ENCODE data around the gene MBD2. TPM values are rescaled to one million over a fixed set of nuclear protein-coding genes. Genes with fewer than 3 reads are reported as not detected.
A peak's percentile ranks its signal among the peaks of the same experiment; 100 is the strongest.
"Not testable (repeated sequence)": the region's sequence is repeated elsewhere in the genome, so short reads cannot be mapped to it uniquely, and the experiment has no call there.

Gene MBD2
- total and polyA plus RNA-seq, 5 donors from 2014 or later = 8.4 to 132 (median 25.2) TPM

DNA sequence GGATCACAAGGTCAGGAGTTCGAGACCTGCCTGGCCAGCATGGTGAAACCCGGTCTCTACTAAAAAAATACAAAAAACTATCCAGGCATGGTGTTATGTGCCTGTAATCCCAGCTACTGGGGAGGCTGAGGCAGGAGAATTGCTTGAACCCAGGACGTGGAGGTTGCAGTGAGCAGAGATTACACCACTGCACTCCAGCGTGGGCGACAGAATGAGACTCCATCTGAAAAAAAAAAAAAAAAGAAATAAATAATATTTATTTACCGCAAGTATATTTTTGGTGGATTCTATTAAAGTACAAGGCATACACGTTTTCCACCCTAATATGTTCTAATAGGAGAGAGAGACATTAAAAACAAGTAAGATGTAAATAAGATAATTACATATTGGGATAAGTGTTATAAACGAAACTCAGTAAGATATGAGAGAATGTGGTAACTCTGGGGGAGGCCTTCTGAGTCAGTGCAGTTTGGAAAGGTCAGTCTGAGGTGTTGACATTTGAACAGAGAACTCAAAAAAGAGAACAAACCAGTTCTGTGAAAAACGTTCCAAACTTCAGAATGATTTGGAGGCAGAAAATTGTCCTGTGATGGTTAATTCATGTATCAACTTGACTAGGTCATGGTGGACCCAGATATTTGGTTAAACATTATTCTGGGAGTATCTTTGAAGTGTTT, 36.1 kb upstream of the MBD2 start:
- Histone ChIP-seq H3K4me3 (ENCODE audit: low read depth, low read length) (no peak overlapping the region), H3K36me3 (ENCODE audit: control insufficient read depth, insufficient read depth, low read length) (no peaks in the 10 kb centered on the region), H3K9me3 (ENCODE audit: control insufficient read depth in 2 of 2, low read length in 2 of 2) (no peaks in the 10 kb centered on the region), H3K4me1 (ENCODE audit: control insufficient read depth, insufficient read depth, low read length, poor library complexity, severe bottlenecking) (peaks cover 26% of the 10 kb centered on the region), H3K27me3 (ENCODE audit: control insufficient read depth, insufficient read depth, low read length) (no peaks in the 10 kb centered on the region), H3K27ac (ENCODE audit: insufficient read depth, low read length, poor library complexity, severe bottlenecking) (no peak overlapping the region)
- H3K9me3 Mint-ChIP-seq = no peaks in the 10 kb centered on the region
- no peaks in the 10 kb centered on the region for H3K27me3 Mint-ChIP-seq
- no peak overlapping the region for H3K4me3 Mint-ChIP-seq
- ATAC-seq (ENCODE audit: low read depth in 2 of 2) = no peak
- DNase-seq = peak in 1 of 3 donors; percentile 38
- H3K4me1 Mint-ChIP-seq = peaks cover 11 to 41% (median 28%) of the 10 kb centered on the region in 4 donors
- H3K27ac Mint-ChIP-seq = peak overlapping the region; percentile 4 to 44 (median 15)
- H3K36me3 Mint-ChIP-seq = no peaks in the 10 kb centered on the region

DNA sequence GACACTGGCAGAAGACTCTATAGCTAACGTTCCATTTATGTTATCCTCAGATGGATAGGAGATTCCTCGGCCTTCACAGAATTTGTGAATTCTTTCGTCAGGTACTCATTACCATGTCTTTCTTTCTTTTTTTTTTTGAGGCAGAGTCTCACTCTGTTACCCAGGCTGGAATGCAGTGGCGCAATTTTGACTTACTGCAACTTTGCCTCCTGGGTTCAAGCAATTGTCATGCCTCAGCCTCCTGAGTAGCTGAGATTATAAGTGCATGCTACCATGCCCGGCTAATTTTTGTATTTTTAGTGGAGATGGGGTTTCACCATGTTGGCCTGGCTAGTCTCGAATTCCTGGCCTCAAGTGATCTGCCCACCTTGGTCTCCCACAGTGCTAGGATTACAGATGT, 33.3 kb upstream of the MBD2 start:
- peaks cover 4 to 17% (median 12%) of the 10 kb centered on the region in 4 donors for H3K4me1 Mint-ChIP-seq
- not testable (repeated sequence) for DNase-seq; H3K27me3 ChIP-seq (ENCODE audit: control insufficient read depth, insufficient read depth, low read length); H3K9me3 Mint-ChIP-seq; H3K4me3 ChIP-seq (ENCODE audit: low read depth, low read length); H3K9me3 ChIP-seq (ENCODE audit: control insufficient read depth in 2 of 2, low read length in 2 of 2); H3K27me3 Mint-ChIP-seq; H3K36me3 Mint-ChIP-seq; H3K4me3 Mint-ChIP-seq; H3K27ac ChIP-seq (ENCODE audit: insufficient read depth, low read length, poor library complexity, severe bottlenecking); H3K36me3 ChIP-seq (ENCODE audit: control insufficient read depth, insufficient read depth, low read length); H3K27ac Mint-ChIP-seq; ATAC-seq (ENCODE audit: low read depth in 2 of 2)
- peaks cover 14% of the 10 kb centered on the region for H3K4me1 ChIP-seq (ENCODE audit: control insufficient read depth, insufficient read depth, low read length, poor library complexity, severe bottlenecking)

DNA sequence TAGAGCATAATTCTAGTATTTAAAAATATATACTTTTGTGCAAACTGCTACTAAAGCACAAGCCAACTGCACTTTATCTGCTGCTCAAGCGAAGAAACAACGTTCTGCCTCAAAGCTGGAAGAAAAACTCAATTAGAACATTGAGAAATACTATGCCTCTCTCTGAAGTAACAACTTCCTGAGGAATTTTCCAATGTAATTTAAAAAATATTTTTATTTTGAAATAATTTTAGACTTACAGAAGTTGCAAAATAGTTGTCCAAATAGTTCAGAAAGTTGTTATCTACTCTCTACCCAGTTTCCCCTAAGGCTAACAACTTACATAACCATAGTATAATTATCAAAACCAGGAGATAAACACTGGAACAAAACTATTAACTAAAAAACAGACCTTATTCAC, 32.5 kb upstream of the MBD2 start:
- H3K4me3 Mint-ChIP-seq = no peak overlapping the region
- H3K27ac ChIP-seq (ENCODE audit: insufficient read depth, low read length, poor library complexity, severe bottlenecking) = no peak overlapping the region
- H3K36me3 Mint-ChIP-seq = no peaks in the 10 kb centered on the region
- H3K9me3 Mint-ChIP-seq = no peaks in the 10 kb centered on the region
- H3K4me3 ChIP-seq (ENCODE audit: low read depth, low read length) = no peak overlapping the region
- H3K27me3 Mint-ChIP-seq = no peaks in the 10 kb centered on the region
- H3K27ac Mint-ChIP-seq = no peak overlapping the region
- H3K4me1 ChIP-seq (ENCODE audit: control insufficient read depth, insufficient read depth, low read length, poor library complexity, severe bottlenecking) = peaks cover 11% of the 10 kb centered on the region
- no peaks in the 10 kb centered on the region for H3K9me3 ChIP-seq (ENCODE audit: control insufficient read depth in 2 of 2, low read length in 2 of 2)
- ATAC-seq (ENCODE audit: low read depth in 2 of 2) (no peak), DNase-seq (no peak)
- H3K27me3 ChIP-seq (ENCODE audit: control insufficient read depth, insufficient read depth, low read length) = no peaks in the 10 kb centered on the region
- peaks cover 4 to 14% (median 8%) of the 10 kb centered on the region in 4 donors for H3K4me1 Mint-ChIP-seq
- H3K36me3 ChIP-seq (ENCODE audit: control insufficient read depth, insufficient read depth, low read length) = no peaks in the 10 kb centered on the region

DNA sequence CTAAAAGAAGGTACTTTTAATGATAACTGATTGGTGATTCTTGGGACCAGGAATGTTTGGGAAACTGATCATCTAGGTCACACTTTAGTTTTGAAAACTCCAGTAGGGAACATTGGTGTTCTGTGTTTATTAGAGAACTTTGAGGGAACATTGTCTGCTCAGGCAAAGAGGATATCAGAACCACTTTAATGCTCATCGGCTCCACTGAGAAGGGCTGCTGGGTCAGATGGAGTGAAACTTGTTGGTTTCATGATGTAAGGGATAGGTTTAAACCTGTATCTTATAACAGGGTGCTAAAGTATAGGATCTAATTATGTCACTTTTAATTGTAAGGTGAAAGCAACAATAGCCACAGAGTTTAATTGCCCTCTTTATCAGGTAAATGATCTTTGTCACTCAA, 30.7 kb upstream of the MBD2 start:
- H3K27me3 Mint-ChIP-seq = no peaks in the 10 kb centered on the region
- no peak overlapping the region for H3K27ac Mint-ChIP-seq
- ATAC-seq (ENCODE audit: low read depth in 2 of 2) (no peak), DNase-seq (no peak)
- Histone ChIP-seq H3K27me3 (ENCODE audit: control insufficient read depth, insufficient read depth, low read length) (no peaks in the 10 kb centered on the region), H3K27ac (ENCODE audit: insufficient read depth, low read length, poor library complexity, severe bottlenecking) (no peak overlapping the region), H3K9me3 (ENCODE audit: control insufficient read depth in 2 of 2, low read length in 2 of 2) (no peaks in the 10 kb centered on the region), H3K4me3 (ENCODE audit: low read depth, low read length) (no peak overlapping the region), H3K4me1 (ENCODE audit: control insufficient read depth, insufficient read depth, low read length, poor library complexity, severe bottlenecking) (peaks cover 14% of the 10 kb centered on the region), H3K36me3 (ENCODE audit: control insufficient read depth, insufficient read depth, low read length) (no peaks in the 10 kb centered on the region)
- H3K4me1 Mint-ChIP-seq = peaks cover 6 to 22% (median 13%) of the 10 kb centered on the region in 4 donors
- no peak overlapping the region for H3K4me3 Mint-ChIP-seq
- H3K36me3 Mint-ChIP-seq = no peaks in the 10 kb centered on the region
- no peaks in the 10 kb centered on the region for H3K9me3 Mint-ChIP-seq

DNA sequence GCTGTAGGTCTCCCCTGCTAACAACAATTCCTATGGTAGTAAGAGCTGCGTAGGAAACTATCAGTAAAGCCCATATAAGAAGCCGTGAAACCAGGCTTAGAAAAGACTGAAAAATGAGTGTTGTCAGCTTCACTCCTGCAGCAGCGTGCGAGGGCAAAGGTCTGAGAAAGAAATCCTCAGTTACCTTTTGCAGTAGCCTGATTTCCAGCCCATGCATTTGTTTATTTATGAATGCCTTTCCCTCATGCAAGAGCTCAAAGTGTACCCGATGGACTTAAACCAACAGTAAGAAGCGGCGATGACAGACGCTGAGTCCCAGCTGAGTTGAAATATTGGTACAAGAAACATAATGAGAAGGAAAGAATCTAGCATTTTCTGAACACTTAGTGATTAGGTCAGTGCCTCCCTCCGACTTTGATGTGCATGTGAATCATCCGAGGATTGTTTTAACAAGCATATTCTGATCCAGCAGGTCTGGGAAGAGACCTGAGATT, 29.8 kb upstream of the MBD2 start:
- Histone ChIP-seq H3K4me1 (ENCODE audit: control insufficient read depth, insufficient read depth, low read length, poor library complexity, severe bottlenecking) (peaks cover 14% of the 10 kb centered on the region), H3K27ac (ENCODE audit: insufficient read depth, low read length, poor library complexity, severe bottlenecking) (no peak overlapping the region), H3K36me3 (ENCODE audit: control insufficient read depth, insufficient read depth, low read length) (no peaks in the 10 kb centered on the region), H3K4me3 (ENCODE audit: low read depth, low read length) (no peak overlapping the region), H3K9me3 (ENCODE audit: control insufficient read depth in 2 of 2, low read length in 2 of 2) (no peaks in the 10 kb centered on the region), H3K27me3 (ENCODE audit: control insufficient read depth, insufficient read depth, low read length) (no peaks in the 10 kb centered on the region)
- Mint-ChIP-seq H3K27me3 (no peaks in the 10 kb centered on the region), H3K4me1 (peaks cover 6 to 24% (median 13%) of the 10 kb centered on the region in 4 donors), H3K27ac (no peak overlapping the region), H3K9me3 (no peaks in the 10 kb centered on the region), H3K36me3 (no peaks in the 10 kb centered on the region), H3K4me3 (no peak overlapping the region)
- ATAC-seq (ENCODE audit: low read depth in 2 of 2) (no peak), DNase-seq (no peak)

DNA sequence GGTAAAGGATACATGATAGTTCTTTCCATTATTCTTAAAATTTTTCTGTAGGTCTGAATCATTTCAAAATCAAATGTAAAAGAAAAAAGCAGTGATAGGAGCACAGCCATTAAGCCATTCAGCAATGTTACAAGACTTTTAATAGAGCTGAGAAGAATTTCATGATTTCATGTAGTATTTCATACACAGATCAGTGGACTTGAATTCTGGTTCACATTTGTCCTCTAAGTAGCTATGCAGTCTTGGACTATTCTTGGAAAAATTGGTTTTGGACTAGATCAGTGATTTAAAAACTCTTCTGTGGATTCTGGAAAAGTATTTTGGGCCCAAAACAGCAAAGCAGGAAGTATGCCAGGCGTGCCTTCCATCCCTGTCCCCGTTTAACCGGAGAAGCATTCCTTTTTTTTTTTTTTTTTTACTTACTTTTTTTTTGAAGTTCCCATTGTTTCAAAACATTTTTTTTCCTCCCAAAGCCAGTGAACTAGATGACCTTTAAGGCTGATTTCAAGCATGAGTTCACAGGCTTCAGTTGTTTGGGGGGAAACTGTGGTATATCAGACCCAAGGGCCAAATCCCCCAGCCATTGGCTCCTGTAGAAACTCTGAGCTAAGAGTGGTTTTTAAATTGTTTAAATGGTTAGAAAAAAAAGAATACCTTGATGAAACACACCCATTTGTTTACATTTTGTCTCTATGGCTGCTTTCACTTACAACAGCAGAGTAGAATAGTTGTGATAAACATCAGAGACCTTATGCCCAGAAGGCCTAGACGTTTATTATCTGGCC, 27.3 kb upstream of the MBD2 start:
- Mint-ChIP-seq H3K27ac (peak overlapping the region in 2 of 3 donors; percentile 30 to 59), H3K9me3 (no peaks in the 10 kb centered on the region), H3K36me3 (no peaks in the 10 kb centered on the region), H3K27me3 (no peaks in the 10 kb centered on the region), H3K4me3 (no peak overlapping the region), H3K4me1 (peaks cover 10 to 34% (median 19%) of the 10 kb centered on the region in 4 donors)
- no peaks in the 10 kb centered on the region for H3K27me3 ChIP-seq (ENCODE audit: control insufficient read depth, insufficient read depth, low read length)
- H3K9me3 ChIP-seq (ENCODE audit: control insufficient read depth in 2 of 2, low read length in 2 of 2) = no peaks in the 10 kb centered on the region
- H3K4me1 ChIP-seq (ENCODE audit: control insufficient read depth, insufficient read depth, low read length, poor library complexity, severe bottlenecking) = peaks cover 25% of the 10 kb centered on the region
- no peaks in the 10 kb centered on the region for H3K36me3 ChIP-seq (ENCODE audit: control insufficient read depth, insufficient read depth, low read length)
- no peak overlapping the region for H3K27ac ChIP-seq (ENCODE audit: insufficient read depth, low read length, poor library complexity, severe bottlenecking)
- no peak overlapping the region for H3K4me3 ChIP-seq (ENCODE audit: low read depth, low read length)
- DNase-seq (no peak), ATAC-seq (ENCODE audit: low read depth in 2 of 2) (no peak)

DNA sequence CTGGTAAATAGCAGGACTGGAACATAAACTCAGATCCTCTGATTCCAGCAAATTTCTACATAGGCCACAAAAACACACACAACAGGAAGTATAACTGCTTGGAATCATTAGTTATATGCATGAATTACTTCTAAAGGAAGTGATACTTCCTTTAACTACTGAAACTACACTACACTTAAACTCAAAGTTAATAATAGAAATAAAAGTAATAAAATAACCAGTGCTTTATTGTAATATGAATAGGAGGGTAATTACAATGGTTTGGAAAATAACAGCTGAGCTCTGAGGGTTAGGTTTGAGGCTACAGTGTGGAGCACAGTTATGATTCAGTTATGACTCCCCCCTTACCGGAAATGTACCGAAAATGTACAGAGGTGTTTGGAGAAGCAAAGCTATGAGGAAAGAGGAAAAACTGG, 26.4 kb upstream of the MBD2 start:
- peak overlapping the region in 1 of 4 donors; percentile 54 for H3K4me3 Mint-ChIP-seq
- no peaks in the 10 kb centered on the region for H3K9me3 ChIP-seq (ENCODE audit: control insufficient read depth in 2 of 2, low read length in 2 of 2)
- no peaks in the 10 kb centered on the region for H3K9me3 Mint-ChIP-seq
- H3K4me1 ChIP-seq (ENCODE audit: control insufficient read depth, insufficient read depth, low read length, poor library complexity, severe bottlenecking) = peaks cover 28% of the 10 kb centered on the region
- DNase-seq = peak in 1 of 3 donors; percentile 16
- no peaks in the 10 kb centered on the region for H3K36me3 ChIP-seq (ENCODE audit: control insufficient read depth, insufficient read depth, low read length)
- H3K36me3 Mint-ChIP-seq = no peaks in the 10 kb centered on the region
- H3K27ac Mint-ChIP-seq = peak overlapping the region in 2 of 3 donors; percentile 12 to 30
- peaks cover 10 to 36% (median 20%) of the 10 kb centered on the region in 4 donors for H3K4me1 Mint-ChIP-seq
- no peak overlapping the region for H3K27ac ChIP-seq (ENCODE audit: insufficient read depth, low read length, poor library complexity, severe bottlenecking)
- H3K27me3 Mint-ChIP-seq = no peaks in the 10 kb centered on the region
- H3K27me3 ChIP-seq (ENCODE audit: control insufficient read depth, insufficient read depth, low read length) = no peaks in the 10 kb centered on the region
- H3K4me3 ChIP-seq (ENCODE audit: low read depth, low read length) = peak overlapping the region; percentile 46
- peak in 1 of 2 donors; percentile 26 for ATAC-seq (ENCODE audit: low read depth in 2 of 2)
